SK-N-SH treated with all-trans-retinoic acid at 6 μM for 48 hours (cell line): Measurements from ENCODE around the gene SPOPL.

Source experiments
- BACH2 ChIP-seq: fragments of 250-450 bp; sonication (Bioruptor Pico); IDR thresholded peaks from 2 replicates; pipeline ENCODE4 v1.9.0; 2021; ENCODE audit warnings: mild to moderate bottlenecking, borderline replicate concordance
- OSR1 ChIP-seq: fragments of 250-450 bp; sonication (Bioruptor Pico); IDR thresholded peaks from 2 replicates; pipeline ENCODE4 v1.8.0; 2022; ENCODE audit warnings: moderate library complexity, mild to moderate bottlenecking, inconsistent platforms
- PATZ1 ChIP-seq: fragments of 250-450 bp; sonication (Bioruptor Pico); IDR thresholded peaks from 2 replicates; pipeline ENCODE4 v1.8.0; 2020; ENCODE audit warnings: mild to moderate bottlenecking, moderate library complexity, borderline replicate concordance
- PPARA ChIP-seq: fragments of 250-450 bp; sonication (Bioruptor Pico); IDR thresholded peaks from 2 replicates; pipeline ENCODE4 v1.5.0; 2020; ENCODE audit warnings: mild to moderate bottlenecking, borderline replicate concordance
- TCF4 ChIP-seq: fragments of 250-450 bp; sonication (Bioruptor Pico); IDR thresholded peaks from 2 replicates; pipeline ENCODE4 v1.8.0; 2021; ENCODE audit warnings: mild to moderate bottlenecking, moderate library complexity, borderline replicate concordance
- TSHZ2 ChIP-seq: fragments of 250-450 bp; sonication (Bioruptor Pico); IDR thresholded peaks from 2 replicates; pipeline ENCODE4 v1.5.0; 2020; ENCODE audit warnings: mild to moderate bottlenecking, moderate library complexity
- ZNF565 ChIP-seq: fragments of 450-650 bp; formaldehyde crosslinking; conservative IDR thresholded peaks from 2 replicates; pipeline ENCODE4 v1.5.0; 2020; ENCODE audit warnings: low read depth, mild to moderate bottlenecking, moderate library complexity
- ZNF70 ChIP-seq: fragments of 450-650 bp; formaldehyde crosslinking; IDR thresholded peaks from 2 replicates; pipeline ENCODE4 v1.5.0; 2020; ENCODE audit warnings: mild to moderate bottlenecking, moderate library complexity

GRCh38 chr2:138455691-138456090 is 45.9 kb upstream of the SPOPL start:
- TF ChIP-seq BACH2 (CRISPR knock-in tag) = no peak
- no peak for TF ChIP-seq ZNF565 (CRISPR knock-in tag)
- TF ChIP-seq ZNF70 (CRISPR knock-in tag) = no peak
- no peak for TF ChIP-seq PPARA (CRISPR knock-in tag)
- no peak for TF ChIP-seq TCF4 (CRISPR knock-in tag)
- TF ChIP-seq PATZ1 = no peak
- TF ChIP-seq OSR1 (CRISPR knock-in tag) = no peak
- TF ChIP-seq TSHZ2 (CRISPR knock-in tag) = no peak
